ENCODE data around the gene APBB3.

Gene APBB3

DNA sequence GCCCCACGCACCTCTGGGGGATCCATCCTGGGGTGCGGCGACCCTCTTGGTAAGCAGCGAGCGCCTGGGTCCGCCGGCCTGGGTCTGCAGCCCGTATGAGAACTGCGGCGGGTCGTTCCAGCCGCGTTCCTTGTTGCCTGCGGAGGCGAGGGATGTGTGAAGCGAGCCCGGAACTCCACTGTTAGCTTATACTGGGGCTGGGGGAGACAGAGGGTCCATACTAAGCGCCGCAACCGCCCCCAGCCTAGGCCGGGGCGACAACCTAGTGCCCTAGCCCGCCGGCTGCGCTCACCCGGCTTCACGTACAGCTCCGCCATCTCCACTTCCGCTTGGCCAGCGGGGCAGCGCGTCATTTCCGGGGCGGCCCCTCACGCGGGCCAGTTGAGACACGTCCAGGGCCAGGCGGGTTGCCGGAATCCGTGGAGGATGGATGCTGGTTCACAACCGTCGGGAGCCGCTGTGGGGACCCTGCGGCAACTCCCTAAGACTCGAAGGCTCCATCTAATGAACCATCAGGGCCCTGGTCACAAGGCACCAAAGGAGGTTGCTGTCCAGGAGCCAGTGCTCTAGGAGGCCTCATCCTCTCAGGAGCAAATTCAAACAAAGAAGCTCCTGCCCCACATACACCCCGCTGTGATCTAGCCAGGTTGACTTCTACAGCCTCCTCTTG is 7.1 kb downstream of the APBB3 start, which contains the start of gene SRA1:
SRA1 (minus strand) TSS at position 338 of the 670 bp plus-strand sequence; CDS start at position 317, 21 bp downstream.
- FAIRE-seq = peak; percentile 81
- peak; percentile 85 for DNase-seq (ENCODE audit: extremely low spot score, insufficient read length, low read depth)

DNA sequence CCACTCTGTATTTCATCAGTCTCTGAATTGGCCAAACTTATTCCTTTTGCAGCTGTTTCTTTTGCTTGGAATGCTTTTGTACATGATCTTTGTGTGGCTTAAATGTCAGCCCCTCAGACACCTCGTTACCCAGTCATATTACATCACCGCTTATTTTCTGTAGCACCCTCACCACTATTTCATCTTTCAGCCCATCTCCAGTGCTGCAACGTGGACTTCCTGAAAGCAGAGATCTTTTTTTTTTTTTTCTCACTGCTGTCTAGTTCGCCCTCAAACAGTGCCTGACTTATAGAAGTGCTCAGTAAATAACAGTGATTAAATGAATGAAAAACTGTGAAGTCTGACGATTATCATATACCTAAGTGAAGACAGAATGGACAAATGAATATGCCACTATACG is 8.0 kb downstream of the APBB3 start:
- FAIRE-seq (peak; percentile 62), DNase-seq (ENCODE audit: extremely low spot score, insufficient read length, low read depth) (no peak)

DNA sequence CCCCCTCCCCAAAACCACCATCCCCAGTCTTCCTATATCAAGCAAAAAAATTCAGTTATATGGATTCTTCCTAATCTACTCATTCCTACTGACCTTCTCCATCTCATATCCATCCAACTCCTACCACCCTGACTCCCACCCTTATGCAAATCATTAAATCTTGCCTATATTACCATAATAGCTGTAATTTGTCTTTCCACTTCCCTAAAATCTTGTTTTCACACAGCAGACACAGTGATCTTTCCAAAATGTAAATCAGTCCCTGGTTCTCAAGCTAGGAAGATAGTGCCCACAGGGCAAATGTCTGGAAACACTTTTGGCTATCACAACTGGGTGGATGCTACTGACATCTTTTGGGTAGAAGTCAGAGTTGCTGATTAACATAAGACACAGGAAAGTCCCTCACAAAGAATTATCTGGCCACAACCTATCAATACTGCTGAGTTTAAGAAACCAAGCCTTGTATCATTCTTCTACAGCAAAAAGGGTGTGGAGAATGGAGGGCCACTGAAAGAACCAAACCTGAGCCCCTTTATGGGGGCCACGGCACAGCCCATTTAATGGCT is 8.6 kb downstream of the APBB3 start:
- FAIRE-seq (peak; percentile 77), DNase-seq (ENCODE audit: extremely low spot score, insufficient read length, low read depth) (no peak)

DNA sequence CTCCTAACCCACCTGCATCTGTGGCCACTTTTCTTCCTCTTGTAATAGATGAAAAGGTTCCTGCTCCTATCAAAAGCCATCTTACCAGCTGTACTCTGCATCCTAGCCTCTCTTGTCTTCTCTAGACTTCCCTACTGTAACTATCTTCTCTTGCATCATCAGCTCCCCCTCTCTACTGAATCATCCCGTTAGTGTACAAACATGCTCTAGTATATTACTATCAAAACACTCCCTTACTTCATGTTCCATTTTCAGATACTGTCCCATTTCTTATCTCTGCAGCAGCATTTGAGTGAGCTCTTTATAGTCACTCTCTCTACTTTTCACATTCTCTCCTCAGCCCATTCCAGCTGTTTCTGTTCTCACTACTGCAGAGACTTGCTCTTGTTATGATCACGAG is 9.9 kb downstream of the APBB3 start:
- FAIRE-seq = no peak
- DNase-seq (ENCODE audit: extremely low spot score, insufficient read length, low read depth) = no peak

DNA sequence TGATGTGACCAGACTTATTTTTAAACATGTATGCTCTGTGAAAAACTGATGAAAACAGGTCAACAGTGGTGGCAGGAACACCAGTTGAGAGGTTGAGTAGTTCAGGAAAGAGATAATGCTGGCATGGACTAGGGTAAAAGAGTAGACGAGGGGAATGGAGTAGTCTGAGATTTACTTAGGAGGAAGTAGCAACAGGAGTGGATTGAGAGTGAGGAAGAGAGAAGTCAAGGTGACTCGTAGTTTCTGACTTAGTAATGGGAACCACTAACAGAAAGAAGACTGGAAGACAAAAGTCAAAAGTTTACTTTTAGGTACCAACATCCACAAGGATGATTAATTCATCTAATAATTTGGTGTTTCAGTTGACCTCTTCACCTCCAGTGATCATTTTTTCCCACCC is 10.7 kb downstream of the APBB3 start:
- FAIRE-seq (peak; percentile 70), DNase-seq (ENCODE audit: extremely low spot score, insufficient read length, low read depth) (no peak)

DNA sequence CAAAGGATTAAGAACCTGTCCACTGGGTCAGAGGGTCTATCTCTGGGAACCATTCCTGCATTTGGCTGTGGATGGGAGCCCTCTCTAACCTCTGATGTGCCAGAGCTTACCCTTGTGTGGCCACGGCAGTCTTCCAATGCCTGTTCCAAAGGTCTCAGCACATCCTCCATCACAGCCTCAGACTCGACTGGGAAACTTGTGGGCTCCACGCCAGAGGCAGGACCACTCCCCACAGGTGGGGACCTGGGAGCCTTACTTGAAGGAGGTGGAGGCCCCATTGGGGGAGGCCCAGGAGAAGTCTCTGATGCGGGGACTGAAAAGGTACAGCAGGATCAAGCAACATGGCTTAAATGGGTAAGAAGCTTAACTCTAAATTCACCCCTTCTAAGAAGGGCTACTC is 12.5 kb downstream of the APBB3 start:
- no peak for DNase-seq (ENCODE audit: extremely low spot score, insufficient read length, low read depth)
- no peak for FAIRE-seq

DNA sequence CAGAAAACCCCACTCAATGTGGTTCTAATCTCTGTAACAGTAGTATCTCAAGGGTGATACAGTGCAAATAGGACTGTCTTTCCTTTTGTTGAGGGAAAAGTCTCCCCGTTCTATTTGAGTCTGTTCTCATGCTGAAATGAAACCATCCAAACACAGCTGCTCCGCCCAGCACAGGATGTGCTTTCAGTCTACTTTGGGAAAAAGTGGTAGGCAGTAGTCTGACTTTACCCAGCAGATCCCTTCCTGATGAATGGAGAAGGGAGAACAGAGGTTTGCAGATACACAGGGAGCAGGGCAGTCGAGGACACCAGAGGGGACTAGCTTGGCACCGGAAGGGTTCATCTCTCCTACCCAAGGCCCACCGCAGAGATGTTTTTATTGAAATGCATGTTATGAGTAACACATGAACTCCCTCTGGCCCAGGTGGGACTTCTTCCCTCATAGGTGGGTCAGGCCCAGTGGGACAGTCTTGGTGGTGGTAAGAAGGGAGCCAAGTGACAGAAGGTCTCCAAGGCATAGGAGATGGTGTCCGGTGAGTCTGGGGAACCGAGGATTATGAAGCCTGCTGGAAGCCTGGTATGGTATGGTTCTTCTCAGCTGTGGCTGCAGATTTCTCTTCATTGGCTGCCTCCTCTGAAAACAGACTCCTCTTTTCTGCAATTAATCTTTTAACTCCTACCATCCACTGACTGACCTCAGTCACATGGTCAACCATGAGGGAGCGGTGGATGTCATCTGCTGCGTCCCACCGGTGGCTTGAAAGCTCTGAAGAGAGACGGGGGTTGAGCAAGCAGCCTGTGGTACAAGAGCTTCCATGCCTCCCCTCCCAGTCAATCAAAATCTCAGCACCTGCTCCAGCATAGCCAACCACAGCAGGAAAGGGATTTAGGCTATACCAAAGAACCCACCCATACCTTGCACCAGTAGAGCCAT is 14.0 kb downstream of the APBB3 start:
- FAIRE-seq = no peak
- no peak for DNase-seq (ENCODE audit: extremely low spot score, insufficient read length, low read depth)

DNA sequence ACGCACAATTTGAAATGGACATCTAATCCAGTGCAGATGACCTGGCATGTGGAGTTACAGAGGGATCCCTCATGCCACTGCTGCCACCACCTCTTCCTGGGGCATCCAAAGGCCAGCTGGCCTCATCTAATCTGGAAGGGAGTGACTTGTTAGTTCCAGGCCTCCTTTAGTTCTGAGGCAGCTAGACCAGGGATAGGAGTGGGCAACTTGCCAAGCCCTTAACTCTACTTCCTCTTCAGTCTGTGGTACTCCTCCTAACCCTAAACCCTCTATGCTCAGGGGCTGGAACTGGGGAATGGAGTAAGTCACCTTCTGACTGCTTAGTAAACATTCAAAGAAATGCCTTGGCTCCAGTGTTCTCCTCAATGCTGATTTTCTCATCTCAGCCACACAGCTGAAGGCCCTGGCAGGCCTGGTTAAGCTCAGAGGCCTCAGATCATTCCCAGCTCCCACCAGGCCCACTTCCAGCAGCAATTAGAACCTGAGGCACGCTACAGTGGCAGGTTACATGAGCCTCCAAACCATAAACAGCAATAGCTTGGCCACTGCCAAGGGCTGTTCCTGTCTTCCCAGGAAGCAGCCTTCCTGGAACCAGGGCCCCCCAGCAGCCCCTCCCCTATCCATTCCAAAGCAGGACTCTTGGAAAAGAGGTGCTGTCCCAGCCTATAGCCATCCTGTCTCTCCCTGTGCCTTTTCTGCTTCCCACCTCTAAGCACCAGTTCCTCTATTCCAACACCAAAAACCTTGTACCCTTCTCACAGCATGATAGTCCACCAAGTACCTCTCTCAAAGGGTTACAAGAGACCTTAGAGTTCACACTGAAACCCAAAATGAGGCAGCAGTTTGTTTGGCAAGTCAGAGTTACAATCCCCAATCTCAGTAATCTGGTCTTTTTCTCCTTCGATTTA is 14.9 kb downstream of the APBB3 start:
- DNase-seq (ENCODE audit: extremely low spot score, insufficient read length, low read depth) (no peak), FAIRE-seq (no peak)

DNA sequence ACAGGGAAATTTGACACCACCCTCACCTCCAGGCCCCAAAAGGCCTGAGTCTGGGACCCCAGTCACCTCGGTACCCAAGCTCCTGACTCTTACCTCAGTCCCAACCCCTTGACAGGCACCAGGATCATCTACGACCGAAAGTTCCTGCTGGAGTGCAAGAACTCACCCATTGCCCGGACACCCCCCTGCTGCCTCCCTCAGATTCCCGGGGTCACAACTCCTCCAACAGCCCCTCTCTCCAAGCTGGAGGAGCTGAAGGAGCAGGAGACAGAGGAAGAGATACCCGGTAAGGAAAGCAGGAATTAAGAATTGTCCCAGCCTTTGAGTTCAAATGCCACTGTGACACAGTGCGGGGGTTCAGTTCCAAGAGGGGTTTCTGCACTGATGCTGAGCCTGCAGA is 15.6 kb downstream of the APBB3 start:
- DNase-seq (ENCODE audit: extremely low spot score, insufficient read length, low read depth) = no peak
- no peak for FAIRE-seq

DNA sequence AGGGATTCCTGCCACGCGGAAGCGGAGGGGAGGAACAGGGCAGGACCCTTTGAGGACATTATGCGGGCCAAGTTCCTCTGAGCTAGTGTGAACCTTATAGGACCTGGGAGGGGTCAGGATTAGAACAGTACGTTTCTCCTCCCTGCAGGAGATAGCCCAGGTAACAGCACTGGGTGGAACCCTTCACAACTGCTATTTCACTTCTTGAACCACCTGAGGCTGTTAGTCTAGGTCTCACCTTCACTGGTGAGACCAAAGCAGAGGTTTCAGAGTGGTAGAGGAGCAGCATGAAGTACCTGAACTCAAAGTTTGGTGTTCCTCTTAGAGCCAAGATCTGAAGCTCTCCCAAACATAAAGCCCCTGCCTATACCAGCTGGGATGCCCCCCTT is 16.1 kb downstream of the APBB3 start:
- FAIRE-seq = no peak
- DNase-seq (ENCODE audit: extremely low spot score, insufficient read length, low read depth) = no peak

DNA sequence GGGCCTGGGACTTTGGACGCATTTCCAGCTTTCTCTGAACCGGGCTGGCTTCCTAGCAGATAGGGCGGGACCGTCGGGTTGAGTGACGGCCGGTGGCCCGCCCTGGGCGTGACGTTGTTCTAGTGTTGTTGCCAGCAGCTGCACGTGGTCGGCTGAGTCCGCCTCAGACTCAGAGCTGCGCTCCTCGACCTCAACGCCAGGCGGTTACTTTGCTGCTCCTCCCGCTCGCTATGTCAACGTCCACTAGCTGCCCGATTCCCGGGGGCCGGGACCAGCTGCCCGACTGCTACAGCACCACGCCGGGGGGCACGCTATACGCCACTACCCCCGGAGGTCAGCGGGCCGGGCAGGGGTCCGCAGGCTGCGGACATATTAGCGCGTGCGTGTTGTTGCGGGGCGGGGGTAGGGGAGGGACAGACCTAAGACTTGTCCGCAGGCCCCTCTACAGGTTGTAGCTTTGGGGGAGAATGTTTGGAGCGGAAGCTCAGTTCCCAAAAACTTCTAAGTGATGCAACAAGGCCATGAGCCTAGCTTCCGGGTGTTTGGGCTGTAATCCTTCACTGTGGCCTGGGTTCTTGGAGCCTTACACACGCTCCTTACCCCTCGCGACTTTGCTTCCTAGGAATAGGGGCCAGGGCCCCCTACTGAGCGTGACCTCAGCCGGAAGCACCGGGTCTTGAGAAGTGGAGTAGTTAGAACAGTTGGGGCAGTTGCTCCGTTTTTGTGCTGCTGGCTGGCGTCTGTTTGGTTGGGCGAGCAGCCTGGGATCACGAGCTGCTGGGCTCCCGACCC is 16.7 kb downstream of the APBB3 start, which contains the start of gene EIF4EBP3:
EIF4EBP3 (plus strand) TSS at position 155 of the 792 bp plus-strand sequence; CDS start at position 231, 76 bp downstream.
- FAIRE-seq (peak; percentile 89), DNase-seq (ENCODE audit: extremely low spot score, insufficient read length, low read depth) (peak; percentile 76)

DNA sequence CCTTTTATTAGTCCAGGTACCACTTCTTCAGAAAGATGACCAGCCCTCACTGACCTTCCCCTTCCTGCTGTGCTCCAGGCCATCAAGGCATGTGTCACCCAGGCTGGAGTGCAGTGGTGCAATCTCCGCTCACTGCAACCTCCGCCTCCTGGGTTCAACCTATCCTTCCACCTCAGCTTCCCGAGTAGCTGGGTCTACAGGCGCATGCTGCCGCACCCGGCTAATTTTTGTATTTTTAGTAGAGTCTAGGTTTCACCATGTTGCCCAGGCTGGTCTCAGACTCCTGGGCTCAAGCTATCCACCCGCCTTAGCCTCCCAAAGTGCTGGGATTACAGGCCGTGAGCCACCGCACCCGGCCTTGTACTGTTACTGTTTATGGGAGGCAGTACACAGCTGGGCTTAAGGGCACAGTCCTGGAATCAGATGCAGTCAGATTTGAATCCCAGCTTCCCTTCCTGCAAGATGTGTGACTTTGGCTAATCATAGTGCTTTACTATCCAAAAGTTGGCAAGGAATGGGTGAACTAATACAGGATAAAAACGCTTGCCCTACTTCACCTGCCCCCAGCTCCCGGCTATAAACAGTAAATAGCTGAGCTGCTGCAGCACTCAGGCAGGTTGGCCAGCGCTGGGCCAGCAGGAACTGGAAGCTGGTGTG is 17.4 kb downstream of the APBB3 start:
- FAIRE-seq (no peak), DNase-seq (ENCODE audit: extremely low spot score, insufficient read length, low read depth) (no peak)

DNA sequence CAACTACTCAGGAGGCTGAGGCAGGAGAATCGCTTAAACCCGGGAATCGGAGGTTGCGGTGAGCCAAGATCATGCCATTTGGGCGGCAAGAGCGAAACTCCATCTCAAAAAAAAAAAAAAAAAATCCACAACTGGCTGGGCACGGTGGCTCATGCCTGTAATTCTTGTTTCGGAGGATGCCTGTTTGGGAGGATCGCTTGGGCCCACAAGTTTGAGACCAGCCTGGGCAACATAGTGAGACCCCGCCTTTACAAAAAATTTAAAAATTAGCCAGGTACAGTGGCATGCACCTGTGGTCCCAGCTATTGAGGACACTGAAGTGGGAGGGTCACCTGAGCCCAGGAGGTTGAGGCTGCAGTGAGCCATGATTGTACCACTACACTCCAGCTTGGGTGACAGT is 18.8 kb downstream of the APBB3 start:
- DNase-seq (ENCODE audit: extremely low spot score, insufficient read length, low read depth) (no peak), FAIRE-seq (no peak)

DNA sequence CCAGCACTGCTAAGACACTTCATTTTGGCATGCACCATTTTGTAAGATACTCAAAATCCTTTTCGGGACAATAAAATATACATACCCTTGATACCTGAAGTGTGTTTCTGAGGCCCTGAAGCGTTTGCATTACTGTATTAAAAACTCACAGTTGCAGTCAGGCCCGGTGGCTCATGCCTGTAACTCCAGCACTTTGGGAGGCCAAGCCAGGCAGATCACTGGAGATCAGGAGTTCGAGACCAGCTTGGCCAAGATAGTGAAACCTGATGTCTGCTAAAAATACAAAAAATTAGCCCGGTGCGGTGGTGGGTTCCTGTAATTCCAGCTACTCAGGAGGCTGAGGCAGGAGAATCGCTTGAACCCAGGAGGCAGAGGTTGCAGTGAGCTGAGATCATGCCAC is 19.4 kb downstream of the APBB3 start:
- DNase-seq (ENCODE audit: extremely low spot score, insufficient read length, low read depth) (no peak), FAIRE-seq (no peak)

DNA sequence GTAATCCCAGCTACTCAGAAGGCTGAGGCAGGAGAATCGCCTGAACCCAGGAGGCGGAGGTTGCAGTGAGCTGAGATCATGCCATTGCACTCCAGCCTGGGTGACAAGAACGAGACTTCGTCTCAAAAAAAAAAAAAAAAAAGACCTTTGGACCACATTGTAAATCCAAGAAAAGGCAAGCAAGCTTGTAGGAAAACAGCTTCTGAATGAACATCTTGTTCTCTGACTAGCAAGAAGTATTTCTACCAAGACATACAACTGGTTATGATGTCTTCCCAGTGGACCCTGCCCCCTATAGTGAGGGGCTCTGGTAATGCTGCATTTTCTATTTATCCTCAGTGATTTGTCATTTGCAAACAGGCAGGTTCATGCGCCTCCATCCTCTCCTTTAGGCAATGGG is 21.4 kb downstream of the APBB3 start:
- DNase-seq (ENCODE audit: extremely low spot score, insufficient read length, low read depth) (no peak), FAIRE-seq (no peak)

DNA sequence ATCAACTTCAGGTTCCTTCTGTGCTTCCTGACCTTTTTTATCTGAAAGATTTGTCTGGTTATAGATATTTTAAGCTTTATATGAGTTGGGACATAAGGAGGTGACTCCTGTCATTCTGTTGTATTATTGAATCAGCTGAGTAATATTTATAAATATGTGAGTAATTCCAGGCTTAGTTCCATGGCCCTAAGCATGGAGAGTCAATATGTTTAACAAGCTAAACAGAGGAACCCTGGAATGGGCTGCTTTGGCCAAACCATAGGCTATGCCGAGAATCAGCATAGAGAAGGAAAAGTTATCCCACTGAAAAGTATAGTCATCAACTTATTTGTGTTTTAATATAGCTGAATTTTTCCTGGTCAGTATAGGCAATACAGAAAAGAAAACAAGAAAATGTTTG is 24.2 kb downstream of the APBB3 start:
- FAIRE-seq (no peak), DNase-seq (ENCODE audit: extremely low spot score, insufficient read length, low read depth) (no peak)

DNA sequence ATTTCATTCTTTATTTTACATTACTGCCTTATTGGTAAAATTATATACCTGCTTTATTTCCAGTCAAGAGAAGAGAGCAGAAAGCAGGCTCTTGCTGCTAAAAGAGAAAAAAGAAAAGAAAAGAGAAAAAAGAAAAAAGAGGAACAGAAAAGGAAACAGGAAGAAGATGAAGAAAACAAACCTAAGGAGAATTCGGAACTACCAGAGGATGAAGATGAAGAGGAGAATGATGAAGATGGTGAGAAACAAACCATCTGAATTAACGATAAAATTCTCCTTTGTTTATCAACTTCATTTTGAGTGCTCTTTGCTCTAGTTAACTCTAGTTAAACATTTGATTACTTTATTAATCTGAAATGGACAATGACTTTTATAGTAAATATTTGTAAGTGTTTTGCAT is 40.4 kb downstream of the APBB3 start:
- DNase-seq (ENCODE audit: extremely low spot score, insufficient read length, low read depth) (no peak), FAIRE-seq (no peak)

DNA sequence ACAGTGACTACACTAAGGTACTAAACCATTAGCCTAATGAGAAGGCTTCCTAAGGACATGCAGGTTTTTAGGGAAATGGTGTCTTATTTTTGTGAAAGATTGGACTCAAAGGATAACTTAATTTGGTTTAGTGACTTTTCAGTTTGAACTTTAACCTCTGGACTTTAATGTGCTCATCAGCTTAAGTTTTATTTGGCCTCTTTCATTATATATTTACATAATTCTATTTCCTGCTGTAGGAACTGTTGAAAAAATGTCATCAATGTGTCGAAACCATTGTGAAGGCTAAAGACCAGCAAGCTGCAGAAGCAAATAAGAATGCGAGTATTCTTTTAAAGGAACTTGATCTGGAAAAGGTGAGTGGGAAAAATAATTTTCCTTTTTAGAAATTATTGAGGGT is 51.3 kb downstream of the APBB3 start:
- FAIRE-seq (no peak), DNase-seq (ENCODE audit: extremely low spot score, insufficient read length, low read depth) (no peak)

DNA sequence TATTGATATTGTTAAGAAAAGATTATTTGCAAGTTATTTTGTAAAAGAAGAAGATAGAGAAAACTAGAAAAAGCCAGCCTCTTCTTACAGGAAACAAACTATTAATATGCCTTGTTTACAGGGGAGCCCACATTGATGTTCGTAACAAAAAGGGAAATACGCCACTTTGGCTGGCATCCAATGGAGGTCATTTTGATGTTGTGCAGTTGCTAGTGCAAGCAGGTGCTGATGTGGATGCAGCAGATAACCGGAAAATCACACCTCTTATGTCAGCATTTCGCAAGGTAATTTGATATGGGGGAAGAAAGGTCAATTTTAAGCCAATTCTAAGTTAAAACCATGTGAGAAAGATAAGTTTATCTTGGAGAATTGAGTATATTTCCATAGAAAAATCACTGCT is 54.5 kb downstream of the APBB3 start:
- FAIRE-seq = no peak
- no peak for DNase-seq (ENCODE audit: extremely low spot score, insufficient read length, low read depth)
